Glomerular visceral epithelial cell (primary cell): Measurements from ENCODE around the gene CATSPERB.
"Not testable (repeated sequence)": the region's sequence is repeated elsewhere in the genome, so short reads cannot be mapped to it uniquely, and the experiment has no call there.

ENCODE experiments used
- DNase-seq: peaks from one replicate; pipeline ENCODE4 v3.0.0-alpha.2; 2016; ENCODE audit errors: extremely low spot score

CATSPERB gene

DNA sequence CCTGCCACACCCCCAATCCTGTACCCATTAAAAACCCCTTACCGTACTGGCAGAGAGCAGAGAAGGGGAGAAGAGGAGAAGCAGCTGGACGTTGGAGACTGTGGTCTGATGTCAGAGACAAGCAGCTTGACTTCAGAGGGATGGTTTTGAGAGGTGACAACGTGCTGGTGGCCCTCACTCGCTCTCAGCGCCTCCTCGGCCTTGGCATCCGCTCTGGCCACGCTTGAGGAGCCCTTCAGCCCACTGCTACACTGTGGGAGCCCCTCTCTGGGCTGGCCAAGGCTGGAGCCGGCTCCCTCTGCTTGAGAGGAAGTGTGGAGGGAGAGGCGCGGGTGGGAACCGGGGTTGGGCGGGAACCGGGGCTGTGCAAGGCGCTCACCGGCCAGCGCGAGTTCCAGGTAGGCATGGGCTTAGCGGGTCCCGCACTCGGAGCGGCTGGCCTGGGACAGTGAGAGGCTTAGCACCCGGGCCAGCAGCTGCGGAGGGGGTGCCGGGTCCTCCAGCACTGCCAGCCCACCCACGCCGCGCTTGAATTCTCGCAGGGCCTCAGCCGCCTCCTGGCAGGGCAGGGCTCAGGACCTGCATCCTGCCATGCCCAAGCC, 154.2 kb downstream of the CATSPERB start:
- no peak for DNase-seq

DNA sequence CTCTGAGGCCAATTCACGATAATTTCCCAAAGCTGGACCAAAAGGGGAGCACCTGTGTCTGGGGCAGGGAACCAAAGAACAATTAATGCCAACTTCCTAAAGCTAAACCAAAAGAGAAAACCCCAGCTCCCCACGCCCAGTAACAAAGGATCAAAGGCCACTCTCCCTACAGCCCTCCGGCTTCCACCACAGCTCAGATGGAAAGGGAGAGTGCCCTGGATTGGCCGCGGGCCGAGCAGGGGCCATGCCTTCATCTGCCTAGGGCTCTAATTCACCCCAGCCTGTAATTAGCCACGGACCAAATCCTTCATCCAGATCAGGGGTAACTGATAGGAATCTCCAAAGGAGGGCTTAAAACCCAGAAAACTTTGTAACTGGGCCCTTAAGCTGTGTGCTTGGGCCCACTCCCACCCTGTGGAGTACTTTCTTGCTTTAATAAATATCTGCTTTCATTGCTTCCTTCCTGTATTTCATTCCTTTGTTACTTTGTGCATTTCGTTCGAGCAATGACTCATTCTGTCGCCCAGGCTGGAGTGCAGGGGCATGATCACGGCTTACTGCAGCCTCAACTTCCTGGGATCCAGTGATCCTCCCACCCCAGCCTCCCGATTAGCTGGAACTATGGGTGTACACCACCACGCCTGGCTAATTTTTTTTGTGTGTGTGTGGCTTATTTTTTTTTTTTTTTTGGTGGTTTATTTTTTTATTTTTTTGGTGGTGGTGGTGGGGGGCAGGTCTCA, 156.2 kb downstream of the CATSPERB start:
- no peak for DNase-seq

DNA sequence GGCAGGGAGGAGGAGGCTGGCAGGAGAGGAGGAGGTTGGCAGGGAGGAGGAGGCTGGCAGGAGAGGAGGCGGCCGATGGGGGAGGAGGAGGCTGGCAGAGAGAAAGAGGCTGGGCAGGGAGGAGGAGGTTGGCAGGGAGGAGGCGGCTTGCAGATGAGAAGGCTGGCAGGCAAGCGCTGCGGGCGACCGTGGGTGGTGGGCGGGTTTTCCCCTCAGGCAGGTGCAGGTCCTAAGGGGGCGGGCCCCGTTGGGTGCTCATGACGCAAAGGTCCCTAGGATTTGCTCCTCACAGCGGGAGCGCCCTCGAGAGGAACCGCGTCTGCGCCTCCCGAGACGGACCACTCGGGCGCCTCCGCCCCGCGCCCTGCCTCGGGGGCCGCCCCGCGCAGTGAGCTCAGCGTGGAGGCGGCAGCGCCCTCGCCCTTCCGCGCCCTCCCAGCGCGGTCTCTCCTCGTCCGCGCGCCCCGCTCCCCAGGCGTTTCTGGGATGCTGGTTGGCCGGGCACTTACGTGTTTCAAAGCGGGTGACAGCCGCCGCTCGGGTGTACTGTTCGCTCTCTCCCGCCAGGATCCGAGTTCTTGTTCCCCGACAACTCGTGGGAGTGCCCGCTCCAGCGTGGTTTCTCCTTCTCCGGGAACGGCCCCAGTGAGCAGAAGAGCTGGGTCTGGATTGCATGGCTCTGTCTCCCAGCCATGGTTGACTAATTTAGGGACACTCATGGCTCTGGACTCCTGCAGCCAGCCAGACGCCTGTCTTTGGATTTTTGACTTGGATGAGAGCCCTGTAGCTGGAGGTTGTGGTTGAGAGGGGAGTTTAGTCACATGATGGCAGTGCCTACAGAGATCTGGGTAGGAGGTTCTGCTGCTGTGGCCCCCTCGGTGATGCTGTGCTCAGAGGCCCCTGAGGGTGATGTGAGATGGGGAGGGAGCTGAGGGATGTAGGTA, 157.7 kb downstream of the CATSPERB start:
- DNase-seq: peak; percentile 50

DNA sequence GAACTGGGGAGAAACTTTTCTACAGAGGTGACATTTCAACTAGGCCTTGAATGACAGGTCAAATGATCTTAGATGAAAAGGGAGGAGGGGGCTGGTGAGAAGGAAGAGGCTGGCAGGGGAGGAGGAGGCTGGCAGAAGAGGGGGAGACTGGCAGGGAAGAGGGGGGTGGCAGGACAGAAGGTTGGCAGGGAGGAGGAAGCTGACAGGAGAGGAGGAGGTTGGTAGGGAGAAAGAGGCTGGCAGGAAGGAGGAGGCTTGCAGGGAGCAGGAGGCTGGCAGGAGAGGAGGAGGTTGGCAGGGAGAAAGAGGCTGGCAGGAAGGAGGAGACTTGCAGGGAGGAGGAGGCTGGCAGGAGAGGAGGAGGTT, 158.4 kb downstream of the CATSPERB start:
- no peak for DNase-seq

DNA sequence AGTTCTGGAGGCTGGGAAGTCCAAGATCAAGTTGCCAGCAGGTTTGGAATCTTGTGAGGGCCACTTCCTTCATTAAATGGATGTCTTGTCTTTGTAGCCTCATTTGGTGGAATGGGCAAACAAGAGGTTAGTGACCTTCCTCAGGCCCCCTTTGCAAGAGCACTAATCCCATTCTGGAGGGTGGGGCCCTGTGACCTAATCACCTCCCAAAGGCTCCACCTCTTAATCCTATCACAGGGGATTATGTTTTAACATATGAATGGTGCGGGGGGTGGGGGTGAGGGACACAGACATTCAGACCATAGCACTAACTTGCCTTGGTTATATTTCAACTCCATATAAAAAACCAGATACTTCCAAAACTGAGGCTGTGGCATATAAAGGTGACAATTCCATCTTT, 161.9 kb downstream of the CATSPERB start:
- DNase-seq: no peak

DNA sequence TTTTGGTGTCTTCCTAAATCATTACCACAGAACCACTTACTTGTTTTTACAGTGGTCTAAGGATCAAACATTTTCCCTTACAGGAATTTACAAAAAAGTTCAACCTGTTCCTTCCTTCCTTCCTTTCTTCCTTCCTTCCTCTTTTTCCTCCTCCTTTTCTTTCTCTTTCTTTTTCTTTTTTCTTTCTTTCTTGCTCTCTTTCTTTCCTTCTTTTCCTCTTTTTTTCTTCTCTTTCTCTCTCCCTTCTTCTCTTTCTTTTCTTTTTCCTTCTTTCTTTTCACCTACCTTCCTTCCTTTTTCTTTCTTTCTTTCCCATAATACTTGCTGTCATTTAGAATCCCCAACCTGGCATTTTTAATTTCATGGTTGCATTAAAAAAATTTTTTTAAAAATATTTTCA, 162.6 kb downstream of the CATSPERB start:
- DNase-seq: no peak

DNA sequence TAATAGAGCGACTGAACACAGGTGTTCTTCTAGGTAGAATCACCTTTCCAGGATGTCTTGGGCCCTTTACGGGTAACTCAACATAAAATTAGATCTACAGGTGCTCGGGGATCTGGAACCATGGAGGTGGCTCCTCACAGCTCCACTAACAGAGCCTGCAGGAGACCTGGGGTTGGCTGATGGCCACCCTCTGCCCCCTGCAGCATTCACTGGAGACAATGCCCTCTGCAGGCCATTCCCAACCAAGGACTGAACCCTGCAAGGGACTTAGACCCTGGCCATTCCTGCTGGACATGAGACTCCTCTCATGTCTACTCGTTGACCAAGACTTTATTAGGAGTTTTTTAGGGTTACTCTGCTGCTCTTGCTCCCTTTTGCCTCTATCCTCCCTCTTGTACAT, 163.3 kb downstream of the CATSPERB start:
- no peak for DNase-seq

DNA sequence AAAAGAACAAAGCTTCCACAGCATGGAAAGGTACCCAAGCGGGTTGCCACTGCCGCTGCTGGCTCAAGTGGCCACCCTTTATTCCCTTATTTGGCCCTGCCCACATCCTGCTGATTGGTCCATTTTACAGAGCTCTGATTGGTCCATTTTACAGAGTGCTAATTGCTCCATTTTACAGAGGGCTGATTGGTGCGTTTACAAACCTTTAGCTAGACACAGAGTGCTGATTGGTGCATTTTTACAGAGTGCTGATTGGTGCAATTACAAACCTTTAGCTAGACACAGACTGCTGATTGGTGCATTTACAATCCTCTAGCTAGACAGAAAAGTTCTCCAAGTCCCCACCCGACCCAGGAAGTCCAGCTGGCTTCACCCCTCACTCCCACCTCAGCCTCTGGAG, 164.1 kb downstream of the CATSPERB start:
- not testable (repeated sequence) for DNase-seq

DNA sequence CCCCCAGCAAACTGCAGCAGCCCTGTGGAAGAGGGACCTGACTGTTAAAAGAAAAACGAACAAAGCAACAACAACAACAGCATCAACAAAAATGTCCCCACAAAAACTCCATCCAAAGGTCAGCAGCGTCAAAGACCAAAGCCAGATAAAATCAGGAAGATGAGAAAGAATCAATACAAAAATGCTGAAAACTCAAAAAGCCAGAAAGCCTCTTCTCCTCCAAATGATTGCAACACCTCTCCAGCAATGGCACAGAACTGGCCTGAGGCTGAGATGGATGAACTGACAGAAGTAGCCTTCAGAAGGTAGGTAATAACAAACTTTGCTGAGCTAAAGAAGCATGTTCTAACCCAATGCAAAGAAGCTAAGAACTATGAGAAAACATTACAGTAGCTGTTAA, 176.4 kb downstream of the CATSPERB start:
- no peak for DNase-seq

DNA sequence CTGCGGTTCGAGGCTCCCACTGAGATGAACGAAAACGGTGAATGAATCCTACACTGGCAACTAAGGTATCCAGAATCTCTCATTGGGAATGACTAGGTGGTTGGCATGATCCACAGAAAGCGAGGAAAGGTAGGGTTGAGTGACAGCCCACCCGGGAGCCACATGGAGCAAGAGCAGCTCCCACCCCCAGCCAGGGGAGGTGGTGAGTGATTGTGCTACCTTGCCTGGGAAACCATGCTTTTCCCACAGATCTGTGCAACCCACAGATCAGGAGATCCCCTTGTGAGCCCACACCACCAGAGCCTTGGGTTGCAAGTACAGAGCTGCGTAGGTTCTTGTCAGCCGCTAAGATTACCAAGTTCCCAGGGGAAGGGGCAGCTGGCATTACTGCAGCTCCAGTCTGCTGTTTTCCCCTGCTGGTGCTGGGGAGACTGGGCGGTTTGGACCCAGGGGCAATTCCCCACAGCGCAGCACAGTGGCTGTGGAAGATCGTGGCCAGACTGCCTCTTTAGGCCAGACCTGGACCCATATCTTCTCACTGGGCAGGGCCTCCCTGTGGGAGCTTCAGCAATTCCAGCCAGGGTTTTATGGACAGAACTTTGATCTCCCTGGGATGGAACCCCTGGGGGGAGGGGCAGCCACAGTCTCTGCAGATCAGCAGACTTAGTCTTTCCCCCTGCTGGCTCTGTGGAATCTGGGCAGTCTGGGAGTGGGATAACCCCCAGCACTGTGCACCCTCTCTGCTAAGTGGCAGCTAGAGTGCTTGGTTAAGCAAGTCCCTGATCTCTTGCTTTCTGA, 177.2 kb downstream of the CATSPERB start:
- DNase-seq: no peak

DNA sequence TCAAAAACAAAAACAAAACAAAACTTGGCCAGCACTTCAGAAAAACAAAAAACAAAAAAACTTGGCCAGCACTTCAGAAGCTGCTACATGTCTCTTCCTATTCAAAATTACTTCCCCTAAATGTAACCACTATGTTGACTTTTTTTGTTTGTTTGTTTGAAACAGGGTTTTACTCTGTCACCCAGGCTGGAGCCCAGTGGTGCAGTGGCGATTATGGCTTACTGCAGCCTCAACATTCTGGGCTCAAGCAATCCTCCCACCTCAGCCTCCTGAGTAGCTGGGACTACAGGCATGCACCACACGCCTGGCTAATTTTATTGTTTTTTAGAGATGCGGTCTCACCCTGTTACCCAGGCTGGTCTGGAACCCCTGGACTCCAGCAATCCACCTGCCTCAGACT, 183.8 kb downstream of the CATSPERB start:
- no peak for DNase-seq

DNA sequence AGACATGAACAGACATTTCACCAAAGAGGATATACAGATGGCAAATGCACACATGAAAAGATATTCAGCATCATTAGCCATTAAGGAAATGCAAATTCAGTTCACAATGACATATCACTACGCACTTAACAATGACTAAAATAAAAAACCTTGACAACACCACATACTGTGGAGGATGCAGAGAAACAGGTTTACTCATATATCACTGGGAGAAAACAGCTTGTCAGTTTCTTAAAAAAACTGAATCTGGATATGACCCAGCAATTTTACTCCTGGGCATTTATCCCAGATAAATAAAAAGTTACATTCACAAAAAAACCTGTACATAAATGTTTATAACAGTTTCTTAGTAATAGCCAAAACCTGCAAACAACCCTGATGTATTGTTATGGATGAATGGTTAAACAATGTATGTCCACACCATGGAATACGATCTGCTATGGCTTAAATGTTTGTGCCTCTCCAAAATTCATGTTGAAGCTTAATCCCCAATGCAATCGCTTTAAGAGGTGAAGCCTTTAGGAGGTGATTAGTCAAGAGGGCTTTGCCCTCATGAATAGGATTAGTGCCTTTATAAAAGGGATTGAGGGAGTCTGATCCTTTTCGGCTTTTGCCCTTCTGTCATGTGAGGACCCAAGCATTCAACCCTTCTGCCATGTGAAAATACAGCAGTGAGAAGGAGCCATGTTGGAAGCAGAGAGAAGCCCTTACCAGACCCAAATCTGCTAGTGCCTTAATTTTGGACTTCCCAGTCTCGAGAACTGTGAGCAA, 185.8 kb downstream of the CATSPERB start:
- DNase-seq: no peak

DNA sequence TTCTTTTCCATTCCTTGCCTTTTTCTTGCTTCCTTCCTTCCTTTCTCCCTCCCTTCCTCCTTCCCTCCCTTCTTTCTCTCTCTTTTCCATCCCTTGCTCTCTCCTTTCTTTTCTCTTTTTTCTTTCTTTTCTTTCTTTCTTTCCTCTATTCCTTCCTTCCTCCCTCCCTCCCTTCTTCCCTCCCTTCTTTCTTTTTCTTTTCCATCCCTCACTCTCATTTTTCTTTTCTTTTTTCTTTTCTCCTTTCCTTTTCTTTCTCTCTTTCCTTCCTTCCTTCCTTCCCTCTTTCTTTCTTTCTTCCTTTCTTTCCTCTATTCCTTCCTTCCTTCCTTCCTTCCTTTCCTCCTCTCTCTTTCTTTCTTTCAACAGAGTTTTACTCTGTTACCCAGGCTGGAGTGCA, 186.7 kb downstream of the CATSPERB start:
- no peak for DNase-seq

DNA sequence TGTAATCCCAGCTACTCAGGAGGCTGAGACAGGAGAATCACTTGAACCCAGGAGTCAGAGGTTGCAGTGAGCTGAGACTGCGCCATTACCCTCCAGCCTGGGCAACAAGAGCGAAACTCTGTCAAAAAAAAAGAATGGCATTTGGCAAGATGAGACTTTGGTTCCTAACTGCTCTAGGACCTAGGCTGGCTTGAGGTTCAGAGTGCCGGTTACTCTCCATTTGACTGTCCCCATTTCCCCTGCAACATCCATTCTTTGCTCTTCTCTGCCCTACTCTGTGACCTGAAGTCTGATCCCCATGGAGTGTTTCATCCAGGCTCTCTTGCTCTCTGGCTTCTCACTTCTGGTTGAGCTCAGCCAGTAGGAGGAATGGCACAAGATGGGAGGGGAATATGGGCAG, 195.6 kb downstream of the CATSPERB start:
- DNase-seq: no peak

DNA sequence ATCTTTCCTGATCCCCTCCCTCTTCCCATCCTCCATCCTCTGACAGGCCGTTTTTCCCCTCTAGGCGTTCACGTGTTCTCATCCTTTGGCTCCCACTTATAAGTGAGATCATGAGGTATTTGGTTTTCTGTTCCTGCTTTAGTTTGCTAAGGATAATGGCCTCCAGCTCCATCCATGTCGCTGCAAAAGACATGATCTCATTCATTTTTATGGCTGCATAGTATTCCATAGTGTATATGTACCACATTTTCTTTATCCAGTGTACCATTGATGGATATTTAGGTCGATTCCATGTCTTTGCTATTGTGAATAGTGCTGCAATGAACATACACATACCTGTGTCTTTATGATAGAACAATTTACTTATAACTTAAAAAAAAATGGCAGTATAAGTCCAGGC, 197.8 kb downstream of the CATSPERB start:
- DNase-seq: not testable (repeated sequence)

DNA sequence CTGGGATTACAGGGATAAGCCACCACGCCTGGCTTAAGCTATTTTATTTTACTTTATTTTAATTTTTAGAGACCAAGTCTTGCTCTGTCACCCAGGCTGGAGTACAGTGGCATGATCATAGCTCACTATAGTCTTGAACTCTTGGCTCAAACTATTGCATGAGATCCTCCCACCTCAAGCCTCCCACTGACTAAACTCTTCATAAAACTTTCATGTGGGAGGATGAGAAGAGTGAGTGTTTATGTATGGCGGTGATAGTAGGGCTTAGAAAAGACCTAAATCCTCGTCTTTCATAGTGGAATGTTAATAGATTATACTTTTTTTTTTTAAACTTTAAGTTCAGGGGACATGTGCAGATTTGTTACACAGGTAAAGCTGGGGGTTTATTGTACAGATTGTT, 198.3 kb downstream of the CATSPERB start:
- no peak for DNase-seq
